ENCODE measurements around the gene ALG5.

DNA sequence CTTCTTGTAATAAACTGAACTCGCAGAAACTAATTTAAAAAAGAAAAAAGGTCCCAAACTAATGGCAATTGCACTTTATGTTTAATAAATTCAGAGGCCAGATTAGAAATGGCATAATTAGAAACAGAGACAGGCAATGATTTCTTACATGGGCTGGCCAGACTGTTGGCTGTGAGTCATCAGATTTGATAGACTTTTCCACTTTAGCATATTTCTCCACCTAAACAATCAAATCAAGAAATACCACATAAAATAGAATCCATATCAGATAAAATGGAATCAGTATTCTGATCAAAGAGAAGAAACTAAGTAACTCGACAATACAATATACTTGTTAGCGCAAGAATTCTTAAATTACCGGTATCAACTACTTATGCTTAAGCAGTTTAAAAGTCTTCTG, 30.5 kb upstream of the ALG5 start:
- TF ChIP-seq EZH2phosphoT487 (IDR thresholded peaks at IDR 0.05; ENCODE audit: insufficient read depth, low read depth), result no peak
- no peak for TF ChIP-seq EZH2 (IDR thresholded peaks at IDR 0.05; ENCODE audit: insufficient read depth, poor library complexity, severe bottlenecking)
